HG02938 (cell line): ENCODE data around the gene GABPA.
"Not testable (repeated sequence)": the region's sequence is repeated elsewhere in the genome, so short reads cannot be mapped to it uniquely, and the experiment has no call there.

Experiments
- ATAC-seq: cut with Tn5 transposase; IDR thresholded peaks from one replicate; pipeline ENCODE4 v1.9.1; 2021; ENCODE audit warnings: mild to moderate bottlenecking, moderate library complexity; ENCODE audit not compliant: unreplicated experiment

The GABPA gene

DNA sequence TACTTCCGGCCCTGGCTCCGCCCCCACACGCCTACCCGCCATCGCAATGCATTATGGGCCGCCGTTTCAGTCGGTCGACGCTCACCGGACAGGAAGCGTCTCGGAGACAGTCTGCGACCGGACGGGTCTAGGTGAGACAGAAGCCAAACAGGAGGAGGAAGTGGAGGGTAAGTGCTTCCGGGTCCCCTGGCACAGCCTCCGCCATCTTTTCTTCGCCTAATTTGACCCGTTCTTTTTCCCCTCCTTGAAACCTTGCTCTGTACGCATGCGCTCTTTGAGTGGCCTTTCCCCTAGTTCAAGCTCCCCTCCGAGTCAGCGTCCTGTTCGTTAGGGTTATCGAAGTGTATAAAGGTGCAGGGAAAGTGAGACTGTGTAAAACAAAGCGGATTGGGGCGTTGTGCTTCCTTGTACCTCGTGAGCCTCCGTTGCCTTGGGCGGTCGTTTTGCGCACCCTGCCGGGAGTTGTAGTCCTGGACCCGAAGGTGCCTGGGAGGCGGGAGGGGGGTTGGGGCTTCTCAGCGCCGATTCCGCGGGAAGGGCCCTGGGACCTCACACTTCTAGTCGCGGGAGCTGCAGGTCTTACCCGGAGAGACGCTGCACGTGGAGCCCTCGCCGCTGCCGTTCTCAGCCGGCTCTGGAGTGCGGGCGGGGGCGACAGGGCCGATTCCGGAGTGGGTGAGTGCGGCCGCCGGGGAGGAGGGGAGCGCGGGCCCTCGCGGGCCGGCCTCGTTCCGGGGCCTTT is at the start of gene GABPA, which contains the start of gene ATP5PF:
Gene GABPA, plus strand, starts transcription at position 69 of the 742 bp plus-strand sequence. CDS start 6,627 bp downstream, outside the sequence.
Gene ATP5PF, minus strand, starts transcription at position 1 of the 742 bp plus-strand sequence. CDS start 5,110 bp downstream, outside the sequence.
- ATAC-seq = peak; percentile 90

DNA sequence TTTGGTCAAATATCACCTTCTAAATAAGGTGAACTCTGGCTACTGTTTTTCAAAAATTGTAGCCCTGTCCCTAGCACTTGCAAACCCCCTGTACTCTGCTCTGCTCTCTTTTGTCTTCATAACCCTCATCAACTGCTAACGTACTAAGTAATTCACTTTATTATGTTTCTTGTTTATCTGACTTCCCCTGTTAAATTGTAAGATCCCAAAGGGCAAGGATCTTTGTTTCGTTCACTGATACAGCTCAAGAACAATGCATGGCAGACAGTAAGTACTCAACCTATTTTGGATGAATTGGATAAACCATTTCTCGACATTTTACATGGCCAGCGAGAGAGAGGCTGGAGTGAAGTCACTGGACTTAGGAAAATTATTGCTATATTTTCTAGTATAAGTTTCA is 47.0 kb upstream of the GABPA start:
- ATAC-seq = no peak

DNA sequence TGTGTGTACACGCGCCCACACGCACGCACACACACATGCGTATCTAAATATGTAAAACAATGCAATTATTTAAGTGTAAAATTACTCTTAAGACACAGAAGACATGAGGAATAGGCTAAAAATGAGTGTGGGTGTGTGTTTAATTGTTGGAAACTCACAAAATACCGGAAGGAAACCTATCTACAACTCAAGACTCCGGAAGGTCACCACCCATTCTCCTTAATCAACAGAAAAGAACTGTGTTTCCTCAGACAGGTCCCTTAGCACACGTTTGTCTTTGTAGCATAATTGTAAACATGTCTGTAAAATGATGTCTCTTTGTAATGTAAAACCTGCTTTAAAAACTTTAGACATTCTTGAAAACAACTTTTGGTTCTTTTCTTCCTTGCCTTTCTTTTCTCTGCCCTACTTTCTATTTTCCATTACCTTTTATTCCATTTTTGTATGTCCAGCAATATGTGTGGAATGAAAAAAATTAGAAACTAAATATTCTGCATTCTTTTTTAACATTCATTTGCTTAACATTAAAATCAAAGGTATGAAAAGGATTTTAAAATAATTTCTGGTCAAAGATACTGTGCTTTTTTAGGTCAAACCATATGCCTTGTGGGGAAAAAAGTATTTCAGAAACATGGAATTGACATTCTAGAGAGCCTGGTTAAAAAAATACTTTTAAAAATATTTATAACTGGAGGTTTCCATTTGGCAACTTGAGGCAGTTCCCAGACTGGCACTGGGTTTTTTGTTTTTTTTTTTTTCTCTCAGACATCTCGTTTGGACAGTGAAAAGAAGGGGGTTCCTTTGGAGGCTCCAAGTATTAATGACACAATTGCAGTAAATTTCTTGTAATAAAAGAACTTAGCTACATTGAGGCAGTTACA is 46.3 kb upstream of the GABPA start:
- no peak for ATAC-seq

DNA sequence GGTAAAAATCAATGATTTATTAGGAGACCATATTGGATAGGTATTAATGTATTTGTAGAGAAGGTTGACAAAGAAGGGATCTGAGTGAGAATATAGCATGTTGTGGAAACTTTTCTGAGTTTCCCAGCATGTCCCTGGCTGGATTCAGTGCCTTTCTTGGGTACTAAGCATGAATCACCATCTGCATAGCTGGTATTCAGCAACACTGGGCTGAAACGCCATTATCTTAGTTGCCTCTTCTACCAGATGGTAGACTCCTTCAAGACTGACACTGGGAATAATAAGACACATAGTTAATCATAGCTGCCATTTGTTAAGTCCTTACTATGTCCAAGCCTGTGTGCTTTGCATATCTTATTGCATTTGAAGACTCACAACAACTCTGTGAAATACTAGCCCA is 45.5 kb upstream of the GABPA start:
- ATAC-seq = no peak

DNA sequence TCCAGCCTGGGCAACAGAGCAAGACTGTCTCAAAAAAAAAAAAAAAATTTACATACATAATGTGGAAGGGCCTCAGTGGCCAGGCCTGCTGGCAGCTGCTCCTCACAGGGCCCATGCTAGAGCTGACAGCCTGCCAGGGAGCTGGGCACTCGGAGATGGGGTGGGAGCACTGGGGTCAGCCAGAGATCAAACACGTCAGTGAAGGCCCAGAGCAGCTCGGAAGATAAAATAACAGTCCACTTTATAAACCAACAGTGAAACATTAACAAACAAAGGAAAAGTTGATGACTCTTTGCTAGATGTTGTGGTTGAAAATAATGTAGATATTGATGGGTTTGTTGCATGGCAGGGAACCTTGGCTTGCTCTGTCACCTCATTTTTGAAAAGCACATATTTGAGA is 42.8 kb upstream of the GABPA start:
- ATAC-seq = no peak

DNA sequence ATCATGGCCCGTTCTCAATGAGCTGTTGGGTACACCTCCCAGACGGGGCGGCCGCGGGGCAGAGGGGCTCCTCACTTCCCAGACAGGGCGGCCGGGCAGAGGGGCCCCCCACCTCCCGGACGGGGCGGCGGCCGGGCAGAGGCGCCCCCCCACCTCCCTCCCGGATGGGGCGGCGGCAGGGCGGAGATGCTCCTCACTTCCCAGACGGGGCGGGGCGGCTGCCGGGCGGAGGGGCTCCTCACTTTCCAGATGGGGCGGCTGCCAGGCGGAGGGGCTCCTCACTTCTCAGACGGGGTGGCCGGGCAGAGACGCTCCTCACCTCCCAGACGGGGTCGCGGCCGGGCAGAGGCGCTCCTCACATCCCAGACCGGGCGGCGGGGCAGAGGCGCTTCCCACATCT is 39.3 kb upstream of the GABPA start:
- ATAC-seq = not testable (repeated sequence)

DNA sequence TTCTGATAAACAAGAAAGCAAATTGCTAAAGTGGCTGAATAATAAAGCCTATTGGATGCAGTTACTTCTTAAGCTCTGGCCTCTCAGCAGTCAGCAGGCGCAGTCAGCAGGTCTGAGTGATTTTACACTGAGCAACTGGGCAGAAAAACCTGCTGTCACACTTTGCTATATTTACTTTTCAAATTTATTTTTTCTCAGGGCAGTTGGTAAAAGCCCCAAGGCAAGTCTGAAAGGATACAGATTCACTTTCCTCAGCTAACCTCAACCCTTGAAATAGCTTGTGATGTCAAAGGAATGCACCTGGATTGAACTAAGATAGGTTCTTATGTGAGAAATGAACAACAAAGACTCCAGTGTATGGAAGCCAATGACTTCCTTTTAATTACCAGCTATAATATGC is 34.0 kb upstream of the GABPA start:
- no peak for ATAC-seq

DNA sequence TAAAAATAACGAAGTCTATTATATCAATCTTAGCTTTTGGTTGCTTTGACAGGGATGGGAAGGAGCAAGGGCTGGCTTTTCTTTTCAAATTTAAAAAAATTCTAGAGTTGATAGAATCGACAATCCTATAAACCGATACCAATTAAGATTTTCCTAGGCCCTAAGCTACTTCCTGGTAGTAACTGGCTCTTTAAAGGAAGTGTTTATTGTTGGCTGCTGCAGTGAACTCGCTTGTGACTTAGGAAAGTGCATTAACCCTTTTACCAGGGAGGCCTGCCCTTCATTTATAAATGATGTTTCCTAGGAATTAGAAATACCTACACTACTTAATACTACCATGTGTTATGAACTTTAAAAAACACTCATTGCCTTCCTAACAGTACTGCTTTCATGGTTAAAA is 33.2 kb upstream of the GABPA start:
- no peak for ATAC-seq

DNA sequence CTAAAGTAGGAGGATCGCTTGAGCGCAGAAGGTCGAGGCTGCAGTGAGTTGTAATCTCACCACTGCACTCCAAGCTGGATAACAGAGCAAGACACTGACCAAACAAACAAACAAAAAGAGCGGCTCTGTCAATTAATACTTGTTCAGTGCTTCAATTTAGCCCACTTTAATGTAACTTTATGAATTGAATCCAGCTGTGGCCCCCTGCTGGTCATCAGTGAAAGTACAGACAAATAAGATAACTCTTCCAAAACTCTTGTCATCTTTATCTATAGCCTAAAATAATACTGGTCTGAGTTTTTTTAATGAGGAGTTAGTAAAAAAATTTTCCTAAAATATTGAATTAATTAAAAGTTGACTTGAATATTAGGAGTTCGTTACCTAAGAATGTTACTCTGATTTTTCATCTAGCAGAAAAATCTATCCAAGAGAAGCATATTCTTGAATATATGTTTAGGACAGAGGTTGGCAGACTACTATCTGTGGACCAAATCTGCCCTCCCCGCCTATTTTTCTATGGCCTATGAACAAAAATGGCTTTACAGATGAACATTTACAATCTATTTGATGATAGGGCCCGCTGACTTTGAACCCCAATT is 26.2 kb upstream of the GABPA start:
- ATAC-seq = no peak

DNA sequence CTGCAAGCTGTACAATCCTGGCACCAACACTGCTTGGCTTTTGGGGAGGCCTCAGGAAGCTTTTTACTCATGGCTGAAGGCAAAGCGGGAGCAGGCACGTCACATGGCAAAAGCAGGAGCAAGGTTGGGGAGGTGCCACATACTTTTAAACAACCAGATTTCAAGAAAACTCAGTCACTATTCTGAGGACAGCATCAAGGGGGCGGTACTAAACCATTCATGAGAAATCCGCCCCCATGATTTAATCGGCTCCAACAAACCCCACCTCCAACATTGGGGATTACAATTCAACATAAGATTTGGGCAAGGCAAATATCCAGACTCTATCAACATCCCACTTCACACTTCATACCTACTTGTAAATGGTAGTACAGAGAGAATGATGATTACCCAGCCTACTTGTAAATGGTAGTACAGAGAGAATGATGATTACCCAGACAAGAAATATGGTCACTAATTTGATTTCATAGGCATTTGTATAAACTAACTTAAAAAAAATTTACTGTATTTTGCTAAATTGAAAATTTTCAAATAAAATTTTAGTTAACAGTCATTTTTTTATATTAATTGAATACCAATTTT is 25.0 kb upstream of the GABPA start:
- ATAC-seq = no peak

DNA sequence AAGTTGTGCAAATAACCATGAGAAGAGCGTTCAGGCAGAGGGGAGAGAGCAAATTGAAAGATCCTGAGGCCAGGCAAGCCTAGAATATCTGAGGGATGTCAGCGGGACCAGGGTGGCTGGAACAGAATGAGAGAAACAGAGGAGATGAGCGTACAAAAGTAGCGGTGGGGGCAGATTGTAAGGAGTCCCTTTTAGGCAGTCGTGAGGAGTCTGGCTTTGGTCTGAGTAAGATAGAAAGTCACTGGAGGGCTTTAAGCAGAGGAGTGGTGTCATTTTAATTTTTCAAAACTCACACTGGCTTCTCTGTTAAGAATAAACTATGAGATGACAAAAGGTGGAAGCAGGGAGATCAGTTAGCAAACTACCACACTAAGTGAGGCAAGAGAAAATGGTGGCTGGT is 24.2 kb upstream of the GABPA start:
- ATAC-seq = no peak

DNA sequence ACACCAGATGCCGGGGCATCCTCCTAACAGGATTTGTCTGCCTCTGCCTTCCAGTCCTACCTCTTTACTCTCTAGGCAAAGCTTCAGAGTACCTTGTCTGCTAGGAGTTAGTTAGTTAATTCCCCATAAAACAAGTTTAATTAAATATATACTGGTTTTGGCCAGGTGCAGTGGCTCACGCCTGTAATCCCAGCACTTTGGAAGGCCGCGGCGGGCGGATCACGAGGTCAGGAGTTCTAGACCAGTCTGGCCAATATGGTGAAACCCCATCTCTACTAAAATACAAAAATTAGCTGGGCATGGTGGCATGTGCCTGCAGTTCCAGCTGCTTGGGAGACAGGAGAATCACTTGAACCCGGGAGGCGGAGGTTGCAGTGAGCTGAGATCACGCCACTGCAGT is 20.7 kb upstream of the GABPA start:
- ATAC-seq = not testable (repeated sequence)

DNA sequence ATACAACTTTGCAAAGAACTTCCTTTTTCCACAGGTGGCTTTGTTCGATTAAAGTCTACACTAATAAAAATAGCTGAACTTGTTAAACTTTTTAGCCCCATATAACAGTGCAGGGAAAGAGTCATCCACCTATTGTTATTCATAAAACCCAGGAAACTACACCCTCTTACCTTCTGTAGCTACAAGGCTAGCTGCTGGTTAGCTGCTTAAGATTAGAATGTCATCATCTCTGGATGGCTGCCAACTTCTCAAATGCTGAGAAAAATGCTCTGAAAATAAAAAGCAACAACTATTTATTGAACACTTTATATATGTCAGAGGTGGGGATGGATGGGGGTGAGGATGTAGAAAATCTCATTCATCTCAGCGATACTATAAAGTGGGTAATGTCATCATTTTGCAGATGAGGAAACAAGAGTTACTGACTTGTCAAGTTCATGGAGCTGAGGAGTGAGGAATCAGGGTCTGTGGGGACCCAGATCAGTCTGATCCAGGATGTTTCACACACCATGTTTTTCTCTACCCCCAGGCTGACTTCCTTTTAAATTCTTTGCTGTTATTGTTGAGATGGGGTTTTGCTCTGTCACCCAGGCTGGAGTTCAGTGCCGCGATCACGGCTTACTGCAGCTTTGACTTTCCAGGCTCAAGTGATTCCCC is 17.2 kb upstream of the GABPA start:
- no peak for ATAC-seq

DNA sequence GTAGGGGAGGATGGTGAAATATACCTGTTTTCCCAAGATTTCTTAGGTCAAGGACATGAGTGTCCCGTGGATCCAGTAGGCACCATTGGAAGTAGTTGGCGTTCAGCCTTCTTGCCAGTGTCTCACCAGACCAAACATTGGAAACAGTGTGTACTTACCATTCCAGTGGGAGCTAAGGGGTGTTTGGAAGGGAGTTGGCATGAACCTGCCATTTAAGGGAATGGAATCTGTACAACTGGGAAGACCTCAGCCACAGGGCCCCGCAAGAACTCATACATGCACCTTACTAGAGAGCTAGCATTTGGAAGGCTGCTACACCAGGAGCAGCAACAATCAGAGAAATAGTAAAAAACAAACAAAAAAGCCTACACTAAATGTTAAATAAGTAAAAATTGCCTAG is 12.8 kb upstream of the GABPA start:
- ATAC-seq = no peak

DNA sequence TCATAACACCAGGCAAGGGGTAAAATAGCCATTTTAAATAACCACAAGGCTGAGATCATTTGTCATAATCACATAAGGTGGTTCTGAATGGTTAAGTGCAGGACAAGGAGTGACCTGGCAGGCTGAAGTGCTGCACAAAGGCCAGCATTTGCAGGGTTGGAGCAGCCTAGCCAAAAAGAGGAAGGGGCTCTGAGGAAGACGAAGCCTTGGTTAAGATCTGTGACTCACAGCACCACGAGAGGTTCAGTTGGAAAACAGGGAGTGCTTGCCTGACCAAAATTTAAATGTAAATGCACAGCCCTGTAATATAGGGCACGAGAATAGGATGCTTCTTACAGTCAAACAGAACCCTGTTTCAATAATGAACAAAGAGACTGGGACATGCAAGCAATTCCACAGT is 12.1 kb upstream of the GABPA start:
- ATAC-seq = no peak

DNA sequence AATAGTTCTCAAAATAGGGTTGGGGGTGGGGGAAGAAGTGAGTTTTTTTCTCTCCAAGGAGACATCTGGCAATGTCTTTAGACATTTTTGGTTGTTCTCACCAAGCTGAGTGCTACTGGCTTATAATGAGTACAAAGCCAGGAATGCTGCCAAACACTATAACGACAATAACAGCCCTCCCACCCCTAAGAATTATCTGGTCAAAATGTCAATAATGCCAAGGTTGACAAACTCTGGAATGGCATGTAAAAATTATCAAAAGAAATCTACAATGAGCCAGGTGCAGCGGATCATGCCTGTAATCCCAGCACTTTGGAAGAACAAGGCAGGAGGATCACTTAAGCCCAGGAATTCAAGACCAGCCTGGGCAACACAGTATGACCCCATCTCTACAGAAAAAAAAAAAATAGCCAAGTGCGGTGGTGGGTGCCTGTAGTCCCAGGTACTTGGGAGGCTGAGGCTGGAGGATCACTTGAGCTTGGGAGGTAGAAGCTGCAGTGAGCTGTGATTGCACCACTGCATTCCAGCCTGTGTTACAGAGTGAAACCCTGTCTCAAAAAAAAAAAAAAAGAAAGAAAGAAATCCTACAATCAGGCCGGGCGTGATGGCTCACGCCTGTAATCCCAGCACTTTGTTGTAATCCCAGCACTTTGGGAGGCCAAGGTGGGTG is 2.5 kb upstream of the GABPA start:
- ATAC-seq = no peak

DNA sequence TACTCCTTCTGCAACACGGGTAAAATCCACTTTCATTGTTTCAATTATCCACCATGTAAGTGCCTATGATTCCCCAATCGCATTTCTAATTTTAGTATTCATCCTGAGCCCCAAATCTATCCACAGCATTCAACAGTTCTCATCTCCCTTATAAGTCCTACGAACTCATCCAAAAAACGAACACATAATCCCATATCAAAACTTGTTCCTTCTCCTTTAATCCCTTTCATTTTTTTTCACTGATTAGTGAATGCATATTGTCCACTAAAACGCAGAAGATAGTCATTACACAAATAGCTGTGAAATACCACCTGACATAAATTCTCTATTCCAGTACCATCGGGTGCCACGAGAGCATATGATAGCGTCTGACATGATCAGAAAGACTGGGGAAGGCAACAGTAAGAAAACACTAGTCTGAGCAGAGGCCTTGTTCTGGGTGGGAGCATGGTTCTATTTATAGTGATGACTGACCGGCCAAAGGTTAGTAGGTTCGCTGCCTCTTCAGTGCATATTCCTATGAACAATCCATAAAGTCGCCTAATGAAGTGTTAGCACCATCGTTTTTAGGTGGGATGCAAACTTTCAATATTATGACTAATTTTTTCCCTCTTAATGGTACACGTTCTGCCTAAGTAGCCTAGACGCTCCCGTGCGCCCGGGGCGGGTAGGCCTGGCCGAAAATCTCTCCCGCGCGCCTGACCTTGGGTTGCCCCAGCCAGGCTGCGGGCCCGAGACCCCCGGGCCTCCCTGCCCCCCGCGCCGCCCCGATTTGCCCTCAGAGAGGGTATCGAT is 716 bp upstream of the GABPA start:
- peak; percentile 17 for ATAC-seq

DNA sequence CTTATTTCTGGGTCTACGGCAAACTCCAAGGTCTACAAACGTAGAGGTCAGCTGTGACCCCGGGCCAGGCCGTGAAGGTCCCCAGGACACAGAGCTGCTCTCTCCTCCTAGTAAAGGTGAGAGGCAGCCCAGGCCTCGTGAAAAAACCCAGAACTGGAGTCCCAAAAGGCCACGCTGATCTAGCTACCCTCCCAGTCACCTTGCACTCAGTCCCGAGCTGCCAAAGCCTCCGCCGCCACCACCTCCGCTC is 193 bp upstream of the GABPA start:
- no peak for ATAC-seq

DNA sequence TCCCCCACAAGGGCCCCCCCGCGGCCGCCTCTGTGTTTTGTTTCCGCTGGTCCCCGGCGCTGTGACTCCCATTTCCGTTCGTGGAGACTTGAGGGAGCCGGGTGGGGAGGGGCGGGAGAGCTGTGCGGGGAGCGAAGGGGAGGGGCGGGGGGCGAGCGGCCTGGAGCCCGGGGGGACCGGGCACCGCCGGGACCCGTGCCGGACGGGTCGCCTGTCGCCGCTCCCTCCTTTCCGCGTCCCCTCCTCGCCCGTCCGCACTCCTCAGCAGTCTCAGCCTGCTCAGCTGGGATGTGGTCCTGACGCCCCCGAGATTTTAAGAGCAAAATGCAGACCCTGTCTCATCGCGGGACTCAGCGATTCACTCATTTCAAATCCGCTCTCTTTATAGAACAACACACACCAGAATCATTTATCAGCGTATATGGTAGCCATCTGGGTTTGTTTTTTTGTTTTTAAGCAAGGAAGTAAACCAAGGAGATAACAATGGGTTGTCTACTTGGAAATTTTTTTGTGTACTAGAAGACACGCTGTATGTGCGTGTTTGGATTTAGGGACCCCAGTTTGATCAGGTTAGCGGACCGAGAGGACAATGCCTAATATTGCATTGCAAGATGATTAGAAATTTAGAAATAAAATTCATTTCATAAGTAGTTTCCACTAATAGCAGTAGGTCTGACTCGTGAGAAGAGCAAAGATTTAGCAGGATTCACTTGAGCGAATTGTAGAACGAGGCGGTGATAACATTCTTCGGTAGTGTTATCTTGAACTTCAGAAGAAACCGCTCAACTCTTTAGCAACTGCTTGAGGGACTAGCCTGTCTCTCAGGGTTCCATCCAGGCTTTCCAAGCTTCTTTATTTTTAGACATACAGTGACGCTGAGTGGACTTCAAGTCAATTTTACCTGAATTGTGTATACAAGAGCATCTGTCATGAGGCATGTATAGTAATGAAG is 1.1 kb downstream of the GABPA start:
- ATAC-seq = peak; percentile 12
